NCI-H510A treated with DMSO at 0.1 percent for 48 hours (cell line): ENCODE results near the gene PIGH.
A peak's percentile ranks its signal among the peaks of the same experiment; 100 is the strongest.
"Not testable (repeated sequence)": the region's sequence is repeated elsewhere in the genome, so short reads cannot be mapped to it uniquely, and the experiment has no call there.

Source experiments
- DNase-seq: peaks from one replicate; lab custom pipeline; 2025; lab: John Stamatoyannopoulos, UW

PIGH gene

GRCh38 chr14:67609642-67610310 lies 9.7 kb upstream of the PIGH start:
- no peak for DNase-seq

- DNase-seq: no peak
Observed at GRCh38 chr14:67607646-67608045, 7.6 kb upstream of the PIGH start.

- DNase-seq: no peak
Observed at GRCh38 chr14:67602995-67603545, 3.0 kb upstream of the PIGH start.

GRCh38 chr14:67602076-67602475 lies 2.0 kb upstream of the PIGH start:
- no peak for DNase-seq

GRCh38 chr14:67600562-67600974 lies 500 bp upstream of the PIGH start:
- DNase-seq: not testable (repeated sequence)

GRCh38 chr14:67595392-67595791 lies 4.7 kb downstream of the PIGH start:
- DNase-seq: no peak

GRCh38 chr14:67593650-67594049 lies 6.4 kb downstream of the PIGH start:
- not testable (repeated sequence) for DNase-seq

- no peak for DNase-seq
Observed at GRCh38 chr14:67589204-67589770, 10.8 kb downstream of the PIGH start.

- DNase-seq: no peak
Observed at GRCh38 chr14:67586369-67586768, 13.7 kb downstream of the PIGH start.

GRCh38 chr14:67584978-67585377 lies 15.1 kb downstream of the PIGH start:
- DNase-seq: no peak

GRCh38 chr14:67583711-67584644 lies 16.1 kb downstream of the PIGH start:
- peak; percentile 57 for DNase-seq

- no peak for DNase-seq
Observed at GRCh38 chr14:67582061-67582460, 18.0 kb downstream of the PIGH start.

- no peak for DNase-seq
Observed at GRCh38 chr14:67581643-67582042, 18.4 kb downstream of the PIGH start.

- no peak for DNase-seq
Observed at GRCh38 chr14:67580336-67581171, 19.5 kb downstream of the PIGH start.

- DNase-seq: no peak
Observed at GRCh38 chr14:67579636-67580035, 20.4 kb downstream of the PIGH start.

GRCh38 chr14:67579040-67579439 lies 21.0 kb downstream of the PIGH start:
- DNase-seq: no peak

- no peak for DNase-seq
Observed at GRCh38 chr14:67577909-67578749, 21.9 kb downstream of the PIGH start.

- DNase-seq: no peak
Observed at GRCh38 chr14:67577181-67577808, 22.8 kb downstream of the PIGH start.

- DNase-seq: no peak
Observed at GRCh38 chr14:67576216-67576955, 23.7 kb downstream of the PIGH start.

GRCh38 chr14:67575684-67576083 lies 24.4 kb downstream of the PIGH start:
- no peak for DNase-seq
